T47D (cell line): Measurements from ENCODE around the gene OR2M2.

ENCODE experiments used
- DNase-seq, 2 experiments: peaks; one replicate each; pipeline versions ENCODE4 v3.0.0 to v3.0.0-alpha.2; 2011 to 2012; ENCODE audit warnings: low read depth in 1 of 2, low spot score in 1 of 2
- JUND ChIP-seq: IDR thresholded peaks from 2 replicates; pipeline ENCODE4 v1.6.1; 2012; ENCODE audit warnings: low read depth
- in situ Hi-C: cut with HindIII; loops from 2 replicates; pipeline ENCODE4 v1.10.0; 2016; ENCODE audit warnings: low sequenced_read_pairs, low pct_unique_long_range_greater_than_20kb

Gene OR2M2

GRCh38 chr1:248174521-248174920 is at the start of gene OR2M2:
Gene OR2M2, plus strand, starts transcription at chr1:248174821. Its CDS starts 5,165 bp downstream, at chr1:248179986.
- TF ChIP-seq JUND: no peak
- in situ Hi-C loops: no loop called here
- DNase-seq: no peak

GRCh38 chr1:248127653-248128052 is 47.0 kb upstream of the OR2M2 start:
- no peak for TF ChIP-seq JUND
- DNase-seq: no peak
- in situ Hi-C loops: no loop called here

GRCh38 chr1:248136811-248137210 is 37.8 kb upstream of the OR2M2 start:
- in situ Hi-C loops: no loop called here
- no peak for TF ChIP-seq JUND
- DNase-seq: no peak

- in situ Hi-C loops: no loop called here
- no peak for DNase-seq
- TF ChIP-seq JUND: no peak
Observed at GRCh38 chr1:248140846-248141245, 33.8 kb upstream of the OR2M2 start.

- in situ Hi-C loops: no loop called here
- DNase-seq: no peak
- no peak for TF ChIP-seq JUND
Observed at GRCh38 chr1:248143311-248143710, 31.3 kb upstream of the OR2M2 start.

GRCh38 chr1:248144513-248145198 is 30.0 kb upstream of the OR2M2 start, which contains the start of gene OR2M5:
Gene OR2M5, plus strand, starts transcription at chr1:248145148. Its CDS starts 0 bp downstream, at chr1:248145148.
- no peak for TF ChIP-seq JUND
- in situ Hi-C loops: no loop called here
- DNase-seq: no peak

GRCh38 chr1:248152056-248152827 is 22.4 kb upstream of the OR2M2 start:
- in situ Hi-C loops: no loop called here
- DNase-seq: no peak
- no peak for TF ChIP-seq JUND

GRCh38 chr1:248155927-248156326 is 18.7 kb upstream of the OR2M2 start:
- no peak for TF ChIP-seq JUND
- in situ Hi-C loops: no loop called here
- no peak for DNase-seq

- in situ Hi-C loops: no loop called here
- no peak for DNase-seq
- no peak for TF ChIP-seq JUND
Observed at GRCh38 chr1:248158758-248159157, 15.9 kb upstream of the OR2M2 start.

- in situ Hi-C loops: no loop called here
- DNase-seq: no peak
- no peak for TF ChIP-seq JUND
Observed at GRCh38 chr1:248164031-248164430, 10.6 kb upstream of the OR2M2 start.

GRCh38 chr1:248165186-248165585 is 9.4 kb upstream of the OR2M2 start:
- in situ Hi-C loops: no loop called here
- TF ChIP-seq JUND: no peak
- no peak for DNase-seq

- DNase-seq: no peak
- in situ Hi-C loops: no loop called here
- no peak for TF ChIP-seq JUND
Observed at GRCh38 chr1:248183996-248184395, 9.4 kb downstream of the OR2M2 start.

- no peak for TF ChIP-seq JUND
- in situ Hi-C loops: no loop called here
- no peak for DNase-seq
Observed at GRCh38 chr1:248187363-248187762, 12.7 kb downstream of the OR2M2 start.
